GM19193 (cell line): ENCODE results near the gene OR51Q1.

Experiments used
- POLR2A ChIP-seq: IDR thresholded peaks from 4 replicates; pipeline ENCODE4 v1.6.1; 2011; ENCODE audit not compliant: insufficient read depth, insufficient read length; ENCODE audit errors: extremely low read depth

The OR51Q1 gene

GRCh38 chr11:5421811-5422210 lies at the start of gene OR51Q1:
OR51Q1 (plus strand) TSS chr11:5422111; CDS start chr11:5422201, 90 bp downstream.
- TF ChIP-seq POLR2A, result no peak

GRCh38 chr11:5380740-5381342 lies 41.1 kb upstream of the OR51Q1 start:
- no peak for TF ChIP-seq POLR2A

GRCh38 chr11:5383576-5383975 lies 38.3 kb upstream of the OR51Q1 start, which contains the start of gene OR51M1:
OR51M1 (plus strand) TSS chr11:5383812; CDS start chr11:5389399, 5,587 bp downstream.
- TF ChIP-seq POLR2A, result no peak

- no peak for TF ChIP-seq POLR2A
These were observed 37.6 kb upstream of the OR51Q1 start for GRCh38 chr11:5384335-5384734.

GRCh38 chr11:5390210-5390609 lies 31.7 kb upstream of the OR51Q1 start:
- TF ChIP-seq POLR2A, result no peak

GRCh38 chr11:5394091-5394490 lies 27.8 kb upstream of the OR51Q1 start:
- no peak for TF ChIP-seq POLR2A

GRCh38 chr11:5398936-5399335 lies 23.0 kb upstream of the OR51Q1 start:
- no peak for TF ChIP-seq POLR2A

- no peak for TF ChIP-seq POLR2A
These were observed 16.7 kb upstream of the OR51Q1 start for GRCh38 chr11:5405173-5405572.

- TF ChIP-seq POLR2A, result no peak
These were observed 918 bp upstream of the OR51Q1 start for GRCh38 chr11:5420993-5421392.

- TF ChIP-seq POLR2A, result no peak
These were observed 1.2 kb downstream of the OR51Q1 start for GRCh38 chr11:5423131-5423530.

- no peak for TF ChIP-seq POLR2A
These were observed 19.5 kb downstream of the OR51Q1 start, which contains the start of gene OR51I1 for GRCh38 chr11:5441414-5441813. OR51I1 (minus strand) TSS chr11:5441514; CDS start chr11:5441514, 0 bp downstream.

GRCh38 chr11:5443835-5444393 lies 22.0 kb downstream of the OR51Q1 start:
- no peak for TF ChIP-seq POLR2A

- TF ChIP-seq POLR2A, result no peak
These were observed 27.1 kb downstream of the OR51Q1 start, which contains the start of gene OR51I2 for GRCh38 chr11:5449023-5449422. OR51I2 (plus strand) TSS chr11:5449323; CDS start chr11:5453489, 4,166 bp downstream.

- no peak for TF ChIP-seq POLR2A
These were observed 27.5 kb downstream of the OR51Q1 start for GRCh38 chr11:5449432-5449831.

- TF ChIP-seq POLR2A, result no peak
These were observed 39.2 kb downstream of the OR51Q1 start for GRCh38 chr11:5460983-5461621.

- TF ChIP-seq POLR2A, result no peak
These were observed 45.6 kb downstream of the OR51Q1 start for GRCh38 chr11:5467527-5467926.
